Inflammatory macrophage (primary cell): ENCODE measurements around the gene JAML.

ENCODE experiments used
- DNase-seq, 2 donors: peaks; one replicate each; pipeline ENCODE4 v3.0.0-alpha.2; 2020 to 2022
- total RNA-seq, 18 experiments: gene quantifications; one replicate each; lab custom pipeline; 2026; ENCODE audit warnings: mixed read lengths in 6 of 18, inconsistent platforms in 2 of 18; lab: John Stamatoyannopoulos, UW

Gene JAML, protein sequence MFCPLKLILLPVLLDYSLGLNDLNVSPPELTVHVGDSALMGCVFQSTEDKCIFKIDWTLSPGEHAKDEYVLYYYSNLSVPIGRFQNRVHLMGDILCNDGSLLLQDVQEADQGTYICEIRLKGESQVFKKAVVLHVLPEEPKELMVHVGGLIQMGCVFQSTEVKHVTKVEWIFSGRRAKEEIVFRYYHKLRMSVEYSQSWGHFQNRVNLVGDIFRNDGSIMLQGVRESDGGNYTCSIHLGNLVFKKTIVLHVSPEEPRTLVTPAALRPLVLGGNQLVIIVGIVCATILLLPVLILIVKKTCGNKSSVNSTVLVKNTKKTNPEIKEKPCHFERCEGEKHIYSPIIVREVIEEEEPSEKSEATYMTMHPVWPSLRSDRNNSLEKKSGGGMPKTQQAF
- 27.6 to 348 (median 136) reads per million in 18 experiments for total RNA-seq

DNA sequence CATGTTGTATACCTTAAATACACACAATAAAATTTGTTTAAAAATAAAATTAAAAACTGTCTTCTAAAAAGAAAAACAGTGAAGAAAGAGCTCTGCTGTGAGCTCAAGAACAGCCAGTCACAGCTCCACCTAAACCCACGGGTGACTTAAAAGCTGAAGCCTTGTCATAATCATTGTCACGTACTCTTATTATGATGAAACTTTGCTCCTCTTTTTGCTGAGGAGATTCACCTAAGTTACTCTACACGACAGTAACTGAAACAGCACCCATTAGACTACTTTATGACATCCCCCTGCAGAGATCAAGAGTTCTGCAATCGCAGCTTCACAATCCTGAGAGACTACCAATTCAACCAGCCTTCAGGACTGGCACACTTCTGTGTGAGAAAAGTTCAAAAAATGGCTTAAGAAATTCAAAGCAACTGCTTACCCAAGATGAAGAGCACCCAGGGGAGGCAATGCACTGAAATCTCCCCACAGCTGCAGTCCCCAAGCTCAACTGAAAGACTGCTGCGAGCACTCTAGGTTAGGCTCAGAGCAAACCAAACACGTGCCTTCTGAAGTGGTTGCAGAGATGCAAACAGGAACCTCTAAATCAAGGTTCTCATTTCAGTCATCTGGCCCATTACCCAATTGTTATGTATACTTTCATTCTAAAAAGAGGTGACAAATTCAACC, at the start of gene JAML:
JAML (minus strand) TSS at position 501 of the 678 bp plus-strand sequence. CDS start 10,145 bp downstream, outside the sequence.
- peak; percentile 85 to 87 for DNase-seq

DNA sequence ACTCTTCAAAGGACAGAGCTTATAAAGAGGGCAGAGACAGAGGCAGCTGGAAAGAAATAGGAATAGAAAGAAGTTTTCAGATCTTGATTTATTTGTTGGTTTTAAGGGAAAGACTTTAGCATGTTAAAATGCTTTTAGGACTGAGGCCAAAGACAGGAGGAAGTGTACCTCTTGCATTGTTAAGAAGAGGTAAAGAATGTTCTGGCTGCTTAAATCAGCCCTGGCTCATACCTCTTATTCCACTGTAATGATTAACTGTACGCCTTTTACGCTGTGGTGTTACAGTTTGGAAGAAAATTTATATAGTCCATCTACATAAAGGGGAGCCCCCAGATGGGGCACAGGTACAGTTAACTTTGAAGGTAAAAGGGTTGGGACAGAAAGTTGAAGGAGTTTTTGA, 49.4 kb upstream of the JAML start:
- no peak for DNase-seq

GRCh38 chr11:118272001-118272400, 47.2 kb upstream of the JAML start:
- DNase-seq, result no peak

GRCh38 chr11:118267486-118267885, 42.7 kb upstream of the JAML start:
- no peak for DNase-seq

GRCh38 chr11:118265954-118266353, 41.1 kb upstream of the JAML start:
- no peak for DNase-seq

DNA sequence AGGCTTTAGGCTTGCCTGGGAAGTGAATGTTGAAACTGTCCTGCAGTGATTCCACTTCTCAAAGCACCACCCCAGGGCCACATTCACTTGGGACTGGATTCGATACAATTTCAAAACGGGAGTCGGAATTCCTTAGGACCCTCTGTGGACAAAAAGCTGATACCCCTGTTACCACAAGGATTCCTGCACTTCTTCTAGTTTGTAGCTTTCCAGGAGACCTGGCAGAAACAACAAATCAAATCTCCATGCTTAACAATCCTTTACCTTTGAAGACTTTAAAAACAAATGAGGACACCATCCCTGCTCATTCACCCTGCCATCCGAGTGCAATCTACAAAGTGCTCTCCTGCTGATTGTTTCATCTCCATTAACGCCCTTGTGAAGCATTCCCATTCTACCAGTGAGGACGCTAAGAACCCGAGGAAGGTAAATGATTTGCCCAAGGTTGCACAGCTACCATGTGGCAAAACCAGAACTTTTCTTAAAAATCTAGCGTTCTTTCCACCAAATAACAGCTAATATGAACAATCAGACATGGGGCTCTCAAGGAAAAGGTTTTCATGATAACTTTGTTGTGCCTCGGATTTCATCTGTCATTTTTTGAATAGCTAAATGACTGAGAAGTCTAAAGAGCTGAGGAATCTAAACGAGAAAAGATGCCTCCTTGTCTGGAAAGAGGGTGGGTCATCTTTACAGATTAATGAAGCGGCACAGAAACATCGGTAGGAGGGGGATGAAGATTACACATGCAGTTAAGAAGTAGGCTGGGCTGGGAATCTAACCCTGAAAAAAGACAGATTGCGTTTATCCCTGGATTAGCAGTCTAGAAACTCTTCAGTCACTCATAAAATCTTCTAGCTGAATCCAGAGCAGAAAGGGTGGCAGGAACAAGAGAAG, 40.0 kb upstream of the JAML start:
- no peak for DNase-seq

DNA sequence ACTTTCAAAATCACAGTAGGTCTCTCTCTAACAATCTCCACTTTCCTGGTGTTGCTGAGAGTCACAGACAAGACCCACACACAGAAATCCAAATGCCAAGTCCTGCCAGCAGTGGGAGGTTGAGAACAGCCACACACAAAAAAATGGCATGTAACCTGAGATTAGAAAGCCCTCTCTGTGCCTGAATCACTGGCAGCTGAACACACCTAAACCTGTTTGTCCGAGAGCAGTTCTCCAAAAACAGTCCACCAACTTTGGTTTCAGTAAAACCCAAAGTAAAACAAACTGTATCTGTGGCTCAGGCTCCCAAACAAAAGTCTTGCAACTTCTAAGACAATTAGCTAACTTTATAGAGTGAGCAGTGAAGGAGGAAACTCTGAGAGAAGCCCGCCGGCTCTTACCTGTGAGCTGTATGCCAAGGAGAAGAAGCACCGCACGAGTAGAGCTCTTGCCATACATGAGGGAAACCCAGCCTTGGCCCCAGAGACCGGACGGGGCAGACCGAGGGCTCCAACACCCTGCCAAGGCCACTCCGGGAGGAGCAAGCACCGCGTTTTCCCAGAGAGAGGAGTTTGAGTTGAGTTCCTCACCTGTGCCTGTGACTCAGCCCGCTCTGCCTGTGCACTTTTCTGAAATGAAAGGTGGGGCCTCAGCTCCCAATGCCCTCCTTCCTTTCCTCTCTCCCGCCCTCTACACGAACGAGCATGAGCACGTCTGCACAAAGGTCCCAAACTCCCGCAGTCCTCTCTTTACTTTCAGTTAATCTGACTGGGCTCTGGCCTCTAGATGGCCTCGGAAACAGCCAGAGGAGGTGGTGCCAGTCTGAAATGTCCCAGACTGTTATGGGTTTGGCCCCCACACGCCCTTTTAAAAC, 39.1 kb upstream of the JAML start, which contains the start of gene MPZL2:
MPZL2 (minus strand) TSS at position 603 of the 874 bp plus-strand sequence; CDS start at position 459, 144 bp downstream.
- peak; percentile 22 to 28 for DNase-seq

DNA sequence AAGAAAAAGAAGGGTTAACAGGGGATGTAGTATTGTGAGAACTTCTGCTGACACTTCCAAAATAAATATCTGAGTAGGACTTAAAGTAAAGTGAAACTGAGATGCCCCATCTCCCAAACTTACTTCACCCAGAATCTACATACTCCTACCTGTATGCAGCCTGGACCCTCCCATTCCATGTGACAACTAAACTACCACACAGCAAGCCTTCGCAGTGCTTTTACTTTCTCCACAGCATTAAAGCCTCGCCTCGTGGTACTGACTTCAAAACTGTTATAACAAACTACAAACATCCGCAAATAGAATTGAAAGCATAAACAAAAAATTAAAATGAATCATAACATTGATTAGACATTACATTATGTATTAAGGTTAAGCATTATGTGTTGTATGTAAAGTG, 38.3 kb upstream of the JAML start:
- DNase-seq, result no peak

DNA sequence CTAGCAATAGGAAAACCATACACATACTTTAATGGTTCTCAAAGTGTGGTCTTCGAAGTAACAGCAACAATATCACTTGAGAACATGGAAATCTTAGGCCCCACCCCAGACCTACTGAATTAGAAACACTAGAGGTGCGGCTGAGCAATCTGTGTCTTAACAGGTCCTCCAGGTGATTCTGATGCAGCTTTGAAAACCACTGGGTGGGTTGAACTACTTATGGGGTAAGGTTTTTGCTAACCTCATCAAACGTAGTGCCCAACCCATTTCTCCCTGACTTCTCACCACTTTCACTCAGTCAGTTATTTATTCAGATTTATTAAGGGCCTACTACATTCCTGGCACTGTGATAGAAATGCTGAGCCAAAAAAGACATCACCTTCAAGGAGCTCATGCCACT, 35.5 kb upstream of the JAML start:
- DNase-seq, result no peak

DNA sequence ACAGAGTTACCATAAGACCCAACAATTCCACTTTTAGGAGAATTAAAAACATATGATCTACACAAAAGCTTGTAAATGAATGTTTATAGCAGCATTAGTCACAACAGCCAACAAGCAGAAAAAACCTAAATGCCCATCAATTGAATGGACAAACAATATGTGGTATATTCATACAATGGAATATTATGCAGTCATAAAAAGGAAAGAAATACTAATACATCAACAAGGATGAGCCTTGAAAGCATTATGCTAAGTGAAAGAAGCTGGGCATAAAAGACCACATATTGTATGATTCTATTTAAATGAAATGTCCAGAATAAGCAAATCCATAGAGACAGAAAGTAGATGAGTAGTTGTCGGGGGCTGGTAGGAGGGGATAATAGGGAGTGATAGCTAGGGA, 34.3 kb upstream of the JAML start:
- no peak for DNase-seq

- no peak for DNase-seq
These were observed 33.6 kb upstream of the JAML start for GRCh38 chr11:118258410-118258809.

- peak in 1 of 2 donors; percentile 46 for DNase-seq
These were observed 27.9 kb upstream of the JAML start for GRCh38 chr11:118252688-118253087.

- peak; percentile 50 to 73 for DNase-seq
These were observed 27.2 kb upstream of the JAML start, which contains the start of gene MPZL3 for GRCh38 chr11:118251858-118252652. Gene MPZL3 (minus strand): TSS chr11:118252365. CDS start chr11:118252294, 71 bp downstream.

DNA sequence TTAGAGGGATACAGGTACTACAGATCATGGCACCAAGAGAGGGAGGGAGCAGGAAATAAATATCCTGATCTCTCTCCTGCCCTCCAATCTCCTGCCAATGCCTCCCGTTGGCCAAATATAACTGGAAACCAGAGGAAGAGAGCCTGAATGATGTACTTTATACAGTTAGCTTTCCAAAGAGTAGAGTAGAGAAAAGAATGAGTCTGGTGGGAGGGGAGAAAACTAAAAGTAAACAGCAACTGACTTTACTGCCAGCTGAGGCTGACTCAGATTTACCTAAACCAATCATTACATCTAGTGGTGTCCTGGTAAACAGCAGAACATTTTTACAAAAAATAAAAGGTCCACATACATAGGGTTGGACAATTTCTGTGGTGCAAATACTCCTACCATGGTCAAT, 22.2 kb upstream of the JAML start:
- no peak for DNase-seq

DNA sequence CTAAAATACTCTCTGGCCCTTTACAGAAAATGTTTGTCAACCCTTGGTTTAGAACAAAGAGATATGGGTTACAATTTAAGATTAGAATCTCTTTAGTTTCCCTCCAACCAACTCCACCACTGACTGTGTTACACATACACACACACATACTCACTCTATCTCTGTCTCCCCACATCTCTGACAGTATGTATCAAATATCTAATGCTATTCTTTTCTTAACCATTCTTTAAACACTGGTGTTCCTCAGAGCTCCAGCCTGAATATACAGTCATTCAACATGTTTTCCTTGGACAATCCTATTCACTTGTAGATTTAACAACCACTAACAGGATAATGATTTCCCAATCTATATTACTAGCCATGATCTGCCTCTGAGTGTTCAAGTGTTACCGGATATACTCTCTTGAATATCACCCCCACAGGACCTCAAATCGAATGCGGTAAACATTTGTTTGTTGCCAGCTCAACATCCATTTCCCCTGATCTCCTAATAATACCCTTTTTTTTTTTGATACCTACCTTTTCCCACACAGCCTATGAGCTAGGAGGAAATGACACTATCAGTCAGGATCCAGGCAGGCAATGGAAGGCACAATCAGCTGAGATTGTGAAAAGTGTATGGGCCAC, 21.2 kb upstream of the JAML start:
- DNase-seq, result no peak

DNA sequence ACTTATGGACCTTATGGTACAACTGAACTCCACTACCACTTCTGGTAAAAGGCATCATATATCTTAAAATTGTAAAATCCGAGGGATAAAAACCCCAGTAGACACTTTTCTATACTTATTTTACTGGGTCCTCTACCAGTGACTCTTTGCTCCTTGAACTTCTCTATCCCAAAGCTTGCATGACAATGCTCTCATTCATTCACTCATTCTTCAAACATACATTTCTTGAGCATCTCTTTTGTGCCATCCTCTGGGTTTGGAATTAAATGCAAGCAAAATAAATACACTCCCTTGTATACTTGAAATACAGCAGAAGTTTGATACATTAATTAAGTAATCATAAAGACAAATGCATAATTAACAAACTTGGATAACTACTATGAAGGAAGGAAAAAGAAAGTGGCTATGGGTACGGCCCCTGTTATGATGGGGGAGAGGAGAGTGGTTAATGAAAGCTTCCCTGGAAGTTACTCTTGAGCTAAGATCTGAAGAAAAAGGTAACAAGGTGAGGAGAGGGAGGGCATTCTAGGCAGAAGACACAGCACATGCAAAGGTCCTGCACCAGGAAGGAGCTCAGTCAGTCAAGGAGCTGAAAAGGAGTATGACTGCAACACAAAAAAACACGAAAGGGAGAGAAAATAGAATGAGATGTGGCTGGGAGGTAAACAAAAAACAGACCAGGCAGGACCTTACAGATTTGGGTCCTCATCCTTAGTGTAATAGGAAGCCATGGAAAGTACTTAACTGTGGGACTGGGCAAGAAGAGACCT, 19.4 kb upstream of the JAML start:
- DNase-seq, result no peak

DNA sequence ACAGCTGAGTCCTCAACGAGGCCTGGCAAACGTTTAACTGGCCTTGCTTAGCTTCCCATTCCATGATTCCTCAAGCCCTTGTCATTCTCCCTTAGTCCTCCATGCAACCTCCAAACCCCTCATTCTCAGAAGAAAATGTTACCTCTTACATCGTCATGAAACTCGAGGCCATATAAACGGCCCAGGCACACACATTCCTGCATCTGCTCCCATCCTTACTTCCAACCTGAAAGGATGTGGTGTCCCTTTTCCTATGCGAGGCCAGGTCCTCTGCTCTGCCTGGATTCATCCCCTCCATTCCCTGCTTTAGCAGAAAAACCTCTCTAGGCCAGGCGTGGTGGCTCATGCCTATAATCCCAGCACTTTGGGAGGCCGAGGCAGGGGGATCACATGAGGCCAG, 18.4 kb upstream of the JAML start:
- DNase-seq, result no peak

- DNase-seq, result no peak
These were observed 16.9 kb upstream of the JAML start for GRCh38 chr11:118241764-118242098.

DNA sequence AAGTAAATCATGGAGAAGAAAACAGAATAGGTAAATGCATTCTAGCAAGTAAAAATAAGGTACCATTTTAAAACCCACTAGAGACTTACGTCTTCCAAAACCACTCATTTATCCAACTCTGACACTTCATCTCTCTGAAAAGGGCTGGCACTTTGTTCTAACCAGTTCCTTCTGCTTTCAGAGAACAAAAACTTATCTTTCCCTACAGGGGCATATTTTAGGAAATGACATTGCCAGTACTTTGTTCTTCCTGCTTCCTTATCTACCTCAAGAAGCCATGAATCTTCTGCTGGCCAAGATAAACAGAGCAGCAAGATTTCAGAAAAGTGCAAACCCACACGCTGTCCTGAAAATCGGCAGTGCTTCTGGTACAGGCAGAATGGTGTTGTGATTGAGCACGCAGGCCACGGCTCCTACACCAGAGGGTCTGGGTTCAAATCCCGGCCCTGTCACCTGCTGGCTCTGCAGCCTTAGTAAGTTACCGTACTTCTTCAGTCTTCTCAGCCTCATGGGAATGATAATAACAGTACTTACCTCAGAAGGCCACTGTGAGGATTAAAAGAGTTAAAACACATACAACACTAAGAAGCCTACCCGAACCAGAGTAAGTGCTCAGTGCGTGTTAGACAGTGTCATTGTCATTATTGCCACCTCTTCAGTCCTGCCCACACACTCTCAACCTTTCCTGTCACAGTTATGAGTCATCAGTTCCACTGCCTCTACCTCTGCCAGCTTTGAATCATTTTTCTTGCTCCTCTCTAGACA, 16.4 kb upstream of the JAML start:
- DNase-seq, result peak; percentile 74 to 85
